Adrenal gland (tissue), 12 donors: ENCODE data around the gene NEURL2. TPM values are rescaled to one million over a fixed set of nuclear protein-coding genes. Genes with fewer than 3 reads are reported as not detected.

ENCODE experiments used
- DNase-seq, 7 donors: peaks; one replicate each; pipeline ENCODE4 v3.0.0-alpha.2; 2019 to 2020
- H3K27ac ChIP-seq, 5 donors: fragments of 200-600 bp; sonication (generic) in 4 of 5; 1 replicate in 3 of 5; 2 replicates in 2 of 5; pipeline versions ENCODE4 v1.5.1 to v1.8.0; 2016 to 2020; ENCODE audit warnings: mild to moderate bottlenecking in 1 of 5
- H3K27me3 ChIP-seq: fragments of 200-600 bp; 2 replicates; pipeline ENCODE4 v1.8.0; 2021
- H3K36me3 ChIP-seq, 2 donors: fragments of 200-600 bp; replicated peaks in 1 of 2; 1 replicate in 1 of 2; 2 replicates in 1 of 2; pipeline versions ENCODE4 v1.5.1 to v1.8.0; 2018 to 2022
- H3K4me1 ChIP-seq, 2 donors: fragments of 200-600 bp; replicated peaks in 1 of 2; 1 replicate in 1 of 2; 2 replicates in 1 of 2; pipeline versions ENCODE4 v1.5.1 to v1.8.0; 2018 to 2021
- H3K4me3 ChIP-seq, 4 donors: fragments of 200-600 bp; sonication (generic) in 3 of 4; one replicate each; pipeline ENCODE4 v1.5.1; 2016 to 2018
- H3K9me3 ChIP-seq, 3 donors: fragments of 200-600 bp; sonication (generic) in 1 of 3; replicated peaks in 1 of 3; 1 replicate in 2 of 3; 2 replicates in 1 of 3; pipeline versions ENCODE4 v1.5.1 to v1.8.0; 2016 to 2021
- POLR2A ChIP-seq, 2 donors: fragments of 450-650 bp; IDR thresholded peaks; one replicate each; pipeline ENCODE4 v1.6.1; 2017; ENCODE audit warnings: antibody characterized with exemption in 2 of 2, mild to moderate bottlenecking in 2 of 2, moderate library complexity in 1 of 2
- whole genome bisulfite sequencing, 4 donors: extraction: QIAGEN DNeasy Blood & Tissue Kit in 2 of 4; methylation state at CpG; one replicate each; pipeline versions ENCODE4 v1.1.5 to v1.1.7; 2013 to 2017; 5-methylcytosine and 5-hydroxymethylcytosine counted together
- intact Hi-C, 2 donors: fragments of 100-400 bp; cut with DNase I; formaldehyde crosslinking; loops; one replicate each; pipeline versions ENCODE4 v1.14.1 to v1.15.0; 2022 to 2023
- polyA plus RNA-seq, 3 donors: library from polyadenylated mRNA; stranded (reverse); fragments of 200-250 nt in 2 of 3; fragments of 350-450 nt in 1 of 3; fragmentation: Illumina TruSeq in 1 of 3; extraction: RNeasy Lipid Tissue Mini Kit (QIAGEN cat#74804) in 1 of 3; gene quantifications; one replicate each; pipeline ENCODE4 v1.2.3, GENCODE V29; 2013 to 2014
- total RNA-seq, 9 donors: library from RNA; depleted of rRNA in 4 of 9; stranded (reverse); fragments of >200 nt in 4 of 9; fragments of 120-200 nt in 1 of 9; fragmentation: NEBNext Ultra II Directional in 1 of 9; extraction: Animal tissue kit (Norgen Biotek cat#: 25700) in 1 of 9; gene quantifications; one replicate each; pipeline versions ENCODE4 v1.1.0 to v1.2.4, GENCODE V29; 2013 to 2023
- TF ChIP-seq, protein P1 (sequence below), 6 experiments: fragments of 450-650 bp in 4 of 6; fragments of 200-600 bp in 2 of 6; sonication (generic) in 1 of 6; IDR thresholded peaks; 1 replicate in 5 of 6; 2 replicates in 1 of 6; pipeline versions ENCODE4 v1.5.1 to v1.8.0; 2016 to 2021; ENCODE audit warnings: antibody characterized with exemption in 6 of 6, mild to moderate bottlenecking in 2 of 6, moderate library complexity in 1 of 6
- donor health status: healthy with polysubstance abuse.
- donor health status: Bipolar disorder and iron deficiency.
- donor health status: DM: yes; HTN: yes; CAD: no.
- donor health status: DM: no; HTN: no; CAD: no.
- donor health status: DM: no; HTN: no; CAD: no.
- donor health status: DM: yes; HTN: yes; CAD: no.

Gene NEURL2
- total and polyA plus RNA-seq, 12 donors: 1.0 to 36.4 (median 13.7) TPM

DNA sequence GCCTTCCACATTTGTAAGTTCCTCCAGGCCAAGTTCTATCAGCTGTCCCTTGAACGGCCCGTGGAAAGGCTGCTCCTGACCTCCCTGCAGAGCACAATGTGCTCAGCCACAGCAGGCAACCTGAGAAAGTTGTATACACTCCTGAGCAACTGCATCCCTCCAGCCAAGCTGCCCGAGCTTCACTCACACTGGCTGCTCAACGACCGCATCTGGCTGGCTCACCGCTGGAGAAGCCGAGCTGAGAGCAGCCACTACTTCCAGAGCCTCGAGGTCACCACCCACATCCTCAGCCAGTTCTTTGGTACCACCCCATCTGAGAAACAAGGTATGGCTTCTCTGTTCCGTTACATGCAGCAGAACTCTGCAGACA is 7.9 kb downstream of the NEURL2 start:
- intact Hi-C loops: no loop called here

GRCh38 chr20:45882469-45883099 is 8.4 kb downstream of the NEURL2 start:
- intact Hi-C loops: no loop called here
- H3K9me3 ChIP-seq: no peaks in the 10 kb centered on the region
- TF ChIP-seq POLR2A (IDR thresholded peaks at IDR 0.05): no peak
- TF ChIP-seq, protein P1, sequence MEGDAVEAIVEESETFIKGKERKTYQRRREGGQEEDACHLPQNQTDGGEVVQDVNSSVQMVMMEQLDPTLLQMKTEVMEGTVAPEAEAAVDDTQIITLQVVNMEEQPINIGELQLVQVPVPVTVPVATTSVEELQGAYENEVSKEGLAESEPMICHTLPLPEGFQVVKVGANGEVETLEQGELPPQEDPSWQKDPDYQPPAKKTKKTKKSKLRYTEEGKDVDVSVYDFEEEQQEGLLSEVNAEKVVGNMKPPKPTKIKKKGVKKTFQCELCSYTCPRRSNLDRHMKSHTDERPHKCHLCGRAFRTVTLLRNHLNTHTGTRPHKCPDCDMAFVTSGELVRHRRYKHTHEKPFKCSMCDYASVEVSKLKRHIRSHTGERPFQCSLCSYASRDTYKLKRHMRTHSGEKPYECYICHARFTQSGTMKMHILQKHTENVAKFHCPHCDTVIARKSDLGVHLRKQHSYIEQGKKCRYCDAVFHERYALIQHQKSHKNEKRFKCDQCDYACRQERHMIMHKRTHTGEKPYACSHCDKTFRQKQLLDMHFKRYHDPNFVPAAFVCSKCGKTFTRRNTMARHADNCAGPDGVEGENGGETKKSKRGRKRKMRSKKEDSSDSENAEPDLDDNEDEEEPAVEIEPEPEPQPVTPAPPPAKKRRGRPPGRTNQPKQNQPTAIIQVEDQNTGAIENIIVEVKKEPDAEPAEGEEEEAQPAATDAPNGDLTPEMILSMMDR (IDR thresholded peaks at IDR 0.05): no peak
- no peak overlapping the region for H3K4me3 ChIP-seq
- H3K27ac ChIP-seq: peak overlapping the region in 1 of 5 donors; percentile 43
- H3K4me1 ChIP-seq: peaks cover 32 to 45% of the 10 kb centered on the region in 2 donors
- WGBS, 4 donors: 65 to 76% (median 72%) methylated on average over 4 of the region's 4 CpGs
- H3K27me3 ChIP-seq: no peaks in the 10 kb centered on the region
- peaks cover 0 to 31% of the 10 kb centered on the region in 2 donors for H3K36me3 ChIP-seq
- DNase-seq: no peak

More for the DNA sequence above, 7.9 kb downstream of the NEURL2 start:
- DNase-seq: peak in 1 of 7 donors; percentile 24
- 56 to 75% (median 69%) methylated on average over 5 to 9 of the region's 9 CpGs for WGBS, 4 donors
- Histone ChIP-seq H3K4me3 (no peak overlapping the region), H3K9me3 (no peaks in the 10 kb centered on the region), H3K4me1 (peaks cover 32 to 45% of the 10 kb centered on the region in 2 donors), H3K36me3 (peaks cover 0 to 33% of the 10 kb centered on the region in 2 donors), H3K27ac (peak overlapping the region in 1 of 5 donors; percentile 43), H3K27me3 (no peaks in the 10 kb centered on the region)
- TF ChIP-seq POLR2A (IDR thresholded peaks at IDR 0.05): no peak
- TF ChIP-seq, protein P1 (IDR thresholded peaks at IDR 0.05): no peak

GRCh38 chr20:45880988-45881788 is 9.8 kb downstream of the NEURL2 start, which contains the start of gene ZSWIM1:
ZSWIM1 (plus strand) TSS chr20:45881227; CDS start chr20:45882593, 1,366 bp downstream.
- Histone ChIP-seq H3K4me1 (peaks cover 32 to 45% of the 10 kb centered on the region in 2 donors), H3K9me3 (no peaks in the 10 kb centered on the region), H3K27ac (peak within 1 kb of the TSS; percentile 12 to 93 (median 84)), H3K4me3 (peak within 1 kb of the TSS in 3 of 4 donors; percentile 2 to 76 (median 61)), H3K36me3 (peaks cover 0 to 27% of the 10 kb centered on the region in 2 donors), H3K27me3 (no peaks in the 10 kb centered on the region)
- WGBS, 4 donors: 0 to 1% (median 1%) methylated on average over 20 to 23 of the region's 23 CpGs
- DNase-seq: peak; percentile 99 to 100 (median 99)
- TF ChIP-seq, protein P1 (IDR thresholded peaks at IDR 0.05): peak in 1 of 6 experiments; percentile 16
- TF ChIP-seq POLR2A (IDR thresholded peaks at IDR 0.05): peak in 1 of 2 donors; percentile 88
- intact Hi-C loops: no loop called here

DNA sequence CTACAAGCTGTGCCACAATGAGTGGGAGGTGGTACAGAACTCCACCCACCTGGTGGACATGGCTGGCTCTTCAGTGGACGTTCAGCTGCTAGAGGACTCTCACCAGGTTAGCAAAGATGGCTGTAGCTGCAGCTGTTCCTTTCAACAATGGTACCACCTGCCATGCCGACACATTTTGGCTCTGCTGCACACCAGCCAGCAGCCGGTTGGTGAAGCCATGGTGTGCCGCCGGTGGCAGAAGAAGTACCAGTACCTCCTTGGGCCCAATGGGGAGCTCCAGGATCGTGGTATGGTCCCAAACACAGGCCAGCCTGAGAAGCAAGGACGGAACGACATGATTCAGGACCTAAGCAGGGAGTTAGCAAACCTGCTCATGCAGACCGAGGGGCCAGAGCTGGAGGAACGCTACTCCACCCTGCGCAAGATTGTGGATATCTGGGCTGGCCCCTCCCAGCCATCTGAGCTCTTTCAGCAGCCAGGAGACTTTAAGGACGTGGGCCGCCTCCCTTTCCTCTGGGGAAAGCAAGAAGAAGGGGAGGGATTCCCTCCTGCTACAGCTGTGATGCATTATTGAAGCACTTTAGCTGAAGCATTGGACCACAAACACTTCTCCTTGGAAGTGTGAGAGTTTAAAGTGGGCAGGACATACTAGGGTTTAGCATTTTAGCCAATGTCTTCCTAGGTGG is 12.8 kb downstream of the NEURL2 start:
- no peak overlapping the region for H3K4me3 ChIP-seq
- WGBS, 4 donors: 62 to 88% (median 68%) methylated on average over 7 to 13 of the region's 13 CpGs
- intact Hi-C loops: no loop called here

More for the DNA sequence above, 12.8 kb downstream of the NEURL2 start:
- Histone ChIP-seq H3K27me3 (no peaks in the 10 kb centered on the region), H3K27ac (peak overlapping the region in 3 of 5 donors; percentile 34 to 52 (median 45)), H3K36me3 (peaks cover 0 to 20% of the 10 kb centered on the region in 2 donors), H3K9me3 (no peaks in the 10 kb centered on the region), H3K4me1 (peaks cover 20 to 39% of the 10 kb centered on the region in 2 donors)
- peak in 1 of 7 donors; percentile 24 for DNase-seq
- no peak for TF ChIP-seq POLR2A (IDR thresholded peaks at IDR 0.05)
- TF ChIP-seq, protein P1 (IDR thresholded peaks at IDR 0.05): no peak
